HepG2 (cell line): Measurements from ENCODE around the gene HES2. TPM values are rescaled to one million over a fixed set of nuclear protein-coding genes. Genes with fewer than 3 reads are reported as not detected.

ENCODE experiments used
- ATF7-NPFF ChIP-seq: sonication (generic); formaldehyde crosslinking; IDR thresholded peaks from 2 replicates; pipeline ENCODE4 v1.8.1; 2023; ENCODE audit warnings: mild to moderate bottlenecking, low read depth, missing genetic modification reagents, moderate library complexity
- CSRNP2 ChIP-seq: sonication (generic); formaldehyde crosslinking; conservative IDR thresholded peaks from 2 replicates; pipeline ENCODE4 v1.8.0; 2022; ENCODE audit warnings: low read depth, missing genetic modification reagents
- DR1 ChIP-seq: sonication (generic); formaldehyde crosslinking; IDR thresholded peaks from 2 replicates; pipeline ENCODE4 v1.8.0; 2021; ENCODE audit warnings: mild to moderate bottlenecking, missing genetic modification reagents, inconsistent platforms
- ELF3 ChIP-seq: IDR thresholded peaks from 2 replicates; pipeline ENCODE4 v1.6.1; 2016; ENCODE audit warnings: missing genetic modification reagents, missing compliant biosample characterization
- HOXA3 ChIP-seq: sonication (generic); formaldehyde crosslinking; IDR thresholded peaks from 2 replicates; pipeline ENCODE4 v1.5.0; 2020; ENCODE audit warnings: missing genetic modification reagents
- MED13 ChIP-seq: sonication (generic); formaldehyde crosslinking; IDR thresholded peaks from 2 replicates; pipeline ENCODE4 v1.5.0; 2020; ENCODE audit warnings: missing genetic modification reagents
- NFE2L1 ChIP-seq: sonication (generic); formaldehyde crosslinking; IDR thresholded peaks from 2 replicates; pipeline ENCODE4 v1.4.0; 2020; ENCODE audit warnings: missing genetic modification reagents, mild to moderate bottlenecking, borderline replicate concordance
- NPAS2 ChIP-seq: sonication (generic); formaldehyde crosslinking; IDR thresholded peaks from 2 replicates; pipeline ENCODE4 v1.8.0; 2022; ENCODE audit warnings: mild to moderate bottlenecking, missing genetic modification reagents, borderline replicate concordance
- NR1H2 ChIP-seq: sonication (generic); formaldehyde crosslinking; IDR thresholded peaks from 2 replicates; pipeline ENCODE4 v1.8.1; 2022; ENCODE audit warnings: low read depth, missing genetic modification reagents, borderline replicate concordance
- SYNCRIP ChIP-seq: fragments of 200-400 bp; formaldehyde crosslinking; IDR thresholded peaks from 2 replicates; pipeline ENCODE4 v1.6.1; 2018; ENCODE audit warnings: mild to moderate bottlenecking, low read depth, low read length; ENCODE audit not compliant: insufficient read depth
- ZFP41 ChIP-seq: sonication (generic); formaldehyde crosslinking; IDR thresholded peaks from 2 replicates; pipeline ENCODE4 v1.4.0; 2020; ENCODE audit warnings: mild to moderate bottlenecking, missing genetic modification reagents, borderline replicate concordance
- ZMAT3 ChIP-seq: sonication (generic); formaldehyde crosslinking; conservative IDR thresholded peaks from 2 replicates; pipeline ENCODE4 v1.7.0; 2021; ENCODE audit warnings: missing genetic modification reagents
- ZNF790 ChIP-seq: sonication (generic); formaldehyde crosslinking; IDR thresholded peaks from 2 replicates; pipeline ENCODE4 v1.8.0; 2022; ENCODE audit warnings: missing genetic modification reagents, mild to moderate bottlenecking, borderline replicate concordance
- polyA plus RNA-seq, 8 experiments: library from polyadenylated mRNA; depleted of rRNA in 3 of 8; stranded (reverse) in 7 of 8; unstranded in 1 of 8; fragments of >200 nt; fragmentation: Illumina TruSeq in 4 of 8; extraction: Trizol in 4 of 8; gene quantifications; 2 replicates each; pipeline versions ENCODE4 v1.2.1 to v1.2.3, GENCODE V29; 2011 to 2016; ENCODE audit warnings: low read depth in 4 of 8, missing spikeins in 1 of 8, mixed read lengths in 1 of 8; ENCODE audit not compliant: insufficient read depth in 1 of 8
- total RNA-seq, 5 experiments: library from RNA; depleted of rRNA; stranded (reverse); fragments of >200 nt; fragmentation: Illumina TruSeq; extraction: Trizol; gene quantifications; 2 replicates each; pipeline ENCODE4 v1.2.3, GENCODE V29; 2016; ENCODE audit warnings: low read depth in 1 of 5

Gene HES2
- total and polyA plus RNA-seq, 2 of the 13 experiments (the other 11 are each of a cell fraction or from before 2014, with no cell fraction given): 0.11 to 0.17 TPM

- TF ChIP-seq NPAS2 (CRISPR knock-in tag): peak; percentile 93; the same call in 1 of the 2 replicates
- TF ChIP-seq ZFP41 (CRISPR knock-in tag): no peak; the same call in 1 of the 2 replicates
- 0 out of 2 replicates have a peak, but pooled peaks have one; percentile 28 for TF ChIP-seq NFE2L1 (CRISPR knock-in tag)
- peak; percentile 90 for TF ChIP-seq ELF3 (CRISPR knock-in tag)
- TF ChIP-seq DR1 (CRISPR knock-in tag): peak; percentile 45; the same call in 1 of the 2 replicates
- peak; percentile 89 for TF ChIP-seq HOXA3 (CRISPR knock-in tag)
- TF ChIP-seq MED13 (CRISPR knock-in tag): peak; percentile 31; the same call in 1 of the 2 replicates
- TF ChIP-seq NR1H2 (CRISPR knock-in tag): peak; percentile 85; the same call in 1 of the 2 replicates
- peak; percentile 21; the same call in 1 of the 2 replicates for TF ChIP-seq ATF7-NPFF (CRISPR knock-in tag)
- TF ChIP-seq ZMAT3 (CRISPR knock-in tag): peak; percentile 73
- no peak; the same call in 1 of the 2 replicates for TF ChIP-seq CSRNP2 (CRISPR knock-in tag)
- no peak for TF ChIP-seq SYNCRIP
- TF ChIP-seq ZNF790 (CRISPR knock-in tag): peak; percentile 94; the same call in 1 of the 2 replicates
- TF ChIP-seq, all 625 proteins: peak for 282
These were observed 27.5 kb upstream of the HES2 start (continued) for GRCh38 chr1:6447016-6447817.
